HTERT RPE-1 (cell line): ENCODE measurements around the gene GP5.

Experiments
- in situ Hi-C: fragments of 300-500 bp; cut with MboI; formaldehyde crosslinking; loops from 4 replicates; pipeline ENCODE4 v1.14.3; 2020; ENCODE audit warnings: low sequenced_read_pairs

The GP5 gene

DNA sequence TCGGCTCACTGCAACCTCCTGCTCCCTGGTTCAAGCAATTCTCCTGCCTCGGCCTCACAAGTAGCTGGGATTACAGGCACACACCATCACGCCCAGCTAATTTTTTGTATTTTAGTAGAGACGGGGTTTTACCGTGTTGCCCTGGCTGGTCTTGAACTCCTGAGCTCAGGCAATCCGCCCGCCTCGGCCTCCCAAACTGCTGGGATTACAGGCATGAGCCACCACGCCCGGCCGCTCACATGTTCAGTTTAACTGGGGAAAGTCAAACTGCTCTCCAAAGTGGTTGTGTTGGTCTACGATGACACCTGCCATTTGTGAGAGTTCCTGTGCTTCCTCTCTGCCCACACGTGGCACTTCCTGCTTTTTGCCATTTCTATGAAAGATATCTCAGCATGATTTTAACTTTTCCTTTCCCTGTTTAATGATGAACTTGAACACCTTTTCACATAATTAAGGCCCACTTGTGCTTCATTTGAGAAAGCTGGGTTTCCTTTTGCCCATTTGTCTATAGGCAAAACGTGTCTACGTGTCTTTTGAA, 877 bp upstream of the GP5 start:
- in situ Hi-C loops = no loop called here

DNA sequence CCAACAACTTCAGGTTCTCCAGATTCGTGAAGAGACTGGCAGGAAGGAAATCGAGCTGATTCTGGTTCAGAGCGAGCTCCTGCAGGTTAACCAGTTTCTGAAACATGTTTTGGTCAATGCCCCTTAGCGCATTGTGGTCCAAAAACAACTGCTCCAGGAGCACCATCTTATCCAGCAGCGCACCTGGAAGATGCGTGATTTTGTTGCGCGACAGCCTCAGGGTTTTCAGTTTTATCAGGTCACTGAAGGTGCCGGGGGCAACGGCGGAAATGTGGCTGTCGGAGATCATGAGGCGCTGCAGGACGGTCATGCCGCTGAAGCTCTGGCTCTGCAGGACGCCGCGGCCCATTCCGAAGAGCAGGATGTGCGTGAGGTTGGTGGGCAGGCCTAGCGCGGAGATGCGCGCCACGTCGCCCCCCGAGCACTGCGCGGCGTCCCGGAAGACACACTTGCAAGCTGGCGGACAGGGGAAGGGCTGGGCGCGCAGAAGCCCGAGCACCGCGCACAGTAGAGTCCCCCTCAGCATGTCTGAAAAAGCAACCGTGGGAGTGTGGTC, 1.2 kb downstream of the GP5 start:
- in situ Hi-C loops = no loop called here

DNA sequence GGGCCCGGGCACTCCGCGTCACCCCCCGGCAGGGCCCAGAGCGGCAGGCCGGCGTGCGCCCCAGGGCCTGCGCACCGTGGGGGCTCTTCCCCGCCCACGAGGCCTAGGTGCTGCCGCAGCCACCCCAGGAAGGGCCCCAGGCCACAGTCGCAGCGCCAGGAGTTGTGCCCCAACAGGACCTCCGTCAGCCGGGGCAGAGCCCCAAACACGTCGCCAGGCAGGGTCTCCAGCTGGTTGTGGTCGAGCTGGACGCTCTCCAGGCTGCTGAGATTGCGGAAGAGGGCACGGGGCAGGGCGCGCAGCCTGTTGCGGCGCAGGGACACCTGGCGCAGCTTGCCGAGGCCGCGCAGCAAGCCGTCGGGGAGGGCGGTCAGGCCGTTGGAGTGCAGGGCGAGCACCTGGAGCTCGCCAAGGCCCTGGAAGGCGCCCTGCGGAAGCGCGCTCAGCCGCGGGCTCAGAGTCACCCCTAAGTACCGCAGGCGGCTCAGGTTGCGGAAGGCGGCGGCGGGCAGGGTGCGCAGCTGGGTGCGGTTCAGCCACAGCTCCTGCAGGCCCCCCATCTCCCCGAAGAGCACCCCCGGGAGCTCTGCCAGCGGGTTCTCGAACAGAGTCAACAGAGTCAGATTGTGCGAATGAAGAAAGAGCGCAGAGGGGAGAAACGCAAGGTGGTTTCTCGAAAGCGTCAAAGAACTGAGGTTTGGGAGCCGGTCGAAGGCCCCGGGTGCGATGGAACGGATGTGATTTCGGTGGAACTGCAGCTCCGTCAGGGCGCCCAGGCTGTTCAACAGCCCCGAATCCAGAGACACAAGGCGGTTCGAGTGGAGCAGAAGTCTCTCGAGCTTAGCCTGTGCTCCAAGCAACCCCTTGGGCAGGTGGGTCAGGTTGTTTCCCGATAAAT, 2.0 kb downstream of the GP5 start:
- in situ Hi-C loops = no loop called here

DNA sequence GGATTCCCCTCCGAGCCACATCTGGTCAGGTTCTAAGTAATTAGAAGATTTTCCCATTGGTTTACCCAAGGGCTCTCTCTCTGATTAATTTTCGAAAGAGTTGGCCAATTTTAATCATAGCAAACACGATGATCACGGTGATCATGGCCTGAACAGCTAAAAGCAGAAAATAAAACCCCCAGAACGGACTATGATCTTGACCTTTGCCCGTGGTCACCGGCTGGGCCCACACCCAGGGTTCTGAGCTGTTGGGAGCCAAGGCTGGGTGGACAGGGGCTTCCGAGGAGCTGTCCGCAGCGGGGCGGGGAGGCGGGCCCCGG, 2.6 kb downstream of the GP5 start:
- in situ Hi-C loops = no loop called here

DNA sequence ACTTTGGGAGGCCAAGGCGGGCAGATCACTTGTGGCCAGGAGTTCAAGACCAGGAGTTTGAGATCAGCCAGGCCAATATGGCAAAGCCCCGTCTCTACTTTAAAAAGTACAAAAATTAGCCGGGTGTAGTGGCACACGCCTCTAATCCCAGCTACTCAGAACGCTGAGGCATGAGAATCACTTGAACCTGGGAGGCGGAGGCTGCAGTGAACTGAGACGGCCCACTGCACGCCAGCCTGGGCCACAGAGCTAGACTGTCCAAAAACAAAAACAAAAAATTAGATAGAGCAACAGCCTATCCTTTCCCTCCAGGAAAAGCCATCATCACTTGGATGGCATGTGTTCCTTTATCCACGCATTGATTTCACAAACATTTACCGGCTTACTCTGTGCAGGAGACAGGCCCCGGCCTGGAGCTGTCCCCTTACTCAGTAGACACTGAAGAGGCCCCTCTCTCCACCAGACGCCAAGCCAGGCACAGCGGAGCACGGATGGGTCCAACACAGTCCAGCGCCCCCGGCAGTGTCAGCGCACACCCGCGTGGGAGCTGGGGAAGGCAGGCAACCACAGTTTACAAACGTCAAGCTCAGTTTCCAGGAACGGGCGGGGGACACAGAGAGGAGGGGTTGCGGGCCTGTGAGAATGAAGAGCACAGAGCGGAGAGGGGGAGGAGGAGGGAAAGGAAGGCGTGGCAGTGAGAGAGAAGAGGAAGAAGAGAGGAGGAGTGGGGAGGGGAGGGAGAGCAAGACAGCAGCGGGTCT, 3.1 kb downstream of the GP5 start:
- in situ Hi-C loops = no loop called here

DNA sequence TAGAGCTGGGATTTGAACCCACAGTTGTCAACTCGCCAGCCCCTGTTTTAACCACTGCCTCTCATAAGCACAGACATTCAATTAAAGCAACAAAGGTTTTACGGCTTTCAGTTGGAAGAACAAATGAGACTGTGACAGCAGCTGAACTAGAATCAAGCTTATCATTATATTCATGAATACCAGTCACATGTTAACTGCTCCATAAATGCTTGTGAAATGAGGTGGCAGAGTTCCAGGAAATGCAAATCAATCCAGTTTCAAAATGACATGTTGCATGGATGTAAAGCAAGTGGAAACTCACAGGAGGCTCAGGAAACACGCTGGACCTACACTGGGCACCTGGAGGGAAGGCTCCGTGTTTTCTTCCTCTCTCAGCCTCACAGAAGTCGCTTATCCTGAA, 3.9 kb downstream of the GP5 start:
- in situ Hi-C loops = no loop called here

DNA sequence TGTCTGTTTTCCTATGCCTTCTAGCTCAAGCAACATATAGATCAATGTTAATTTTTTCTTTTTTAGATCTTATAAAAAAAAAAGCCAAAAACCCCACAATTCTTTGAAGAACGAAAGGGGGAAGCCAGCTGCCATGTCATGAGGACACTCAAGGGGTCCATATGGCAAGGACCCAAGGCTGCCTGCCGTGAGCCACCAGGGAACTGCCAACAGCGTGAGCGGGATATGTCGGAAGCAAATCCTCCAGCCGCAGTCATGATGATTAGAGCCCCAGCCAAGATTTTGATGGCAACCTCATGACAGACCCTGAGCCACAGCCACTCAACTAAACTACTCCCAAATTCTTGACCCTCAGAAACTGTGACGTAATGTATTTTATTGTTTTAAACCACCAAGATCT, 6.5 kb downstream of the GP5 start:
- in situ Hi-C loops = no loop called here

DNA sequence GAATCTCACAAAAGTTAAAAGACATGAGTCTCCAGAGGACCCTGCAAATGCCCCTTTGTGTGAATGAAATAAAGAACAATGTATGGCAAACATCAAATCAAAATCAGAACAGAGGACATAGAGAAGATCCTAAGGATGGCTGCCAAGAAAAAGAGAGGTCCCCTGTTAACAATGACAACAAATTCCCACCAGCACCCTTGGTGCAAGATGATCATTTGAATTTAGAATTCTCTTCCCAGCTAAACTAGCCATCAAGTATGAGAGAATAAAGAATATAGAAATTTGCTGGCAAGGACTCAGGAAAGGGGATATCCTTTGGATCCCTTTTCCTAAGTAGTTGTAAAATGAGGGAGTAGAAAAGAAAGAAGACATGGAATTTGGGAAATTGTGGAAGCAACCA, 8.2 kb downstream of the GP5 start:
- in situ Hi-C loops = no loop called here

DNA sequence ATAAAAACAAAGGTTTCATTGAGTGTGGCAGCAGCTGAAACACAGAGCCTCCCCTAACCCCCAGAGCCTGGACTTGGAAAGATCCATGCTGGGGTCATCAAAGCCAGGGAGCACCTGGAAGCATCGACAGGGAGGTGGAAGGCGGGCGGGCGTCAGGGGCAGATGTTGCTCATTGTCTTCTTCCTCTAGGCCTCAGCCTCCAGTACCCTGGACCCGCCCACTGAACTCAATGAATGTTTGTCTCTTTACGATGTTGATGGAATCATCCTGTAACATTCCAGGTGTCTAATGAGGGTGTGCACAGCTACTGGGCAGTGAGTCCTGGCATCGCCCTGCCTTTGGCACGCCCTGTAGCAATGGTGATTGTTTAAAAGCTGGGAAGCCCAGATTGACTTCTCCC, 9.8 kb downstream of the GP5 start:
- in situ Hi-C loops = no loop called here

DNA sequence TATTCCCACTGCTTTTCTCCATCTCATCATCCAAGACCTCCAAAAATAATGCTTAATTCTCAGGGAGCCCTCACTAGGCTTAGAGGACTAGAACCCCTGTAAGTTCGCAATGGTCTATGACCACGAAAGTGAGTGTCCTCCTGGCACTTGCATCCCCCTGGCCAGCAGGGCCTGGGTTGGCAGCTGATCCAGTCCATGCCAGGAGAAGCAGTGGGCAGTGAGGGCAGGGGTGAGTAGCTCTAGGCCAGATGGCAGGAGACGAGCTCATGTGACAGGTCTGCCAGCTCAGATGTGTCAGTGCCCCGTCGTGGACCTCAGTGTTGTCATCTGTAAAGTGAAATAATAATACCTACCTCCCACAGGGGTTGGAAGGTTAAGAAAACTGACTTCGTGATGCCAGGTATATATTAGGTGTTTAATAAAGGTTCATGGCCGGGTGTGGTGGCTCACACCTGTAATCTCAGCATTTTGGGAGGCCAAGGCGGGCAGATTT, 11.1 kb downstream of the GP5 start:
- in situ Hi-C loops = no loop called here

DNA sequence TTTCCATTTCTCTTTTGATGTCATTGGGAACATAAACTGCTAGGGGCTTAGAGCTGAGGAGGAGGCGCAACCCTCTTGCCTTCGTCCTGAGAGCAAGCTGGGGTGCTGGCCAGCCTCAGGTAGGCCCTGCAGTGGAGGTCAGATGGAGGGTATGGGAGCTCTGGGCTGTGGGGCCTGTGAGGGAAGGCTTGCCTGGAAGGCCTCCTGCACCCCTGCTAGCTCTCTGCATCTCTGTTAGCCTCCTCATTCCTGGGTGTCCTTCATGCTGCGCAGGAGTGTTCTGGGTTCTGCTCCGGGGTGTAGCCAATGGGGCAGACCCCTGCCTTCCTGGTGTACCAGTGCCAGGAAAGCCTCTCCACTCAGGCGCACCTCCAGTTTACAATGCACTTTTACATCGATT, 11.8 kb downstream of the GP5 start:
- in situ Hi-C loops = no loop called here

DNA sequence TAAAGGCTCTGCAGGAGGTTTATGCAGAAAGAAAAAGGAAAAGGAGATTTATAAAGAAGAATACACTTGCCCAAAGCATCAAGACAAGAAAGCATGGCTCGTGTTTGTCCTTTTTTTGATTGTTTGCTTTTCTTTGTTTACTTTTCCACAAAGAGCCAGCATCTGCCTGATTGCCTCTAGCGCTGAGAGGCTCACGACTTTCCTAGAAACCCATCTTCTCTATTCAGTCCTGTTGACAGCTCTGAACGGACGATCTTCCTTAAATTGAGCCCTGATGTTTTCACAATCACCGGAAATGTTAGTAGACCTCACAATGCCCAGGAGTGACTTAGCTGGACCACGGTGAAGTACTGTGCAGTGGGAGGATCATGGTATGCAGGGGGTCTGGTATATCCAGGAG, 12.4 kb downstream of the GP5 start:
- in situ Hi-C loops = no loop called here

DNA sequence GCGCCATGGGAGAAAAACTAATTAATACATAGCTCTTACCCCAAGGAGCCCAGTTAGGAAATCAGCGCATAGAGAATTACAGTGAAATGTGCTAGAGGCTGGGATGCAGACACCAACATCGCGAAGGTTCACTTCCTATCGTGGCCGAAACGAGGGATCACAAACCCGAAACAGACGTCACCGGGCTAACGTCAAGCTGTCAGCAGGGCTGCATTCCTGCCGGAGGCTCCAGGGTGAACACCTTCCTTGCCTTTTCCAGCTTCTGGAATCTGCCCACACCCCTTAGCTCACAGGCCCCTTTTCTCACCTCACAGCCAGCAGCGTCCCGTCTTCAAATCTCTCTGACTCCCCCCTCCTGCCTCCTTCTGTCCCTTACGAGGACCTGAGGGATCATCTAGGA, 13.0 kb downstream of the GP5 start:
- in situ Hi-C loops = no loop called here

DNA sequence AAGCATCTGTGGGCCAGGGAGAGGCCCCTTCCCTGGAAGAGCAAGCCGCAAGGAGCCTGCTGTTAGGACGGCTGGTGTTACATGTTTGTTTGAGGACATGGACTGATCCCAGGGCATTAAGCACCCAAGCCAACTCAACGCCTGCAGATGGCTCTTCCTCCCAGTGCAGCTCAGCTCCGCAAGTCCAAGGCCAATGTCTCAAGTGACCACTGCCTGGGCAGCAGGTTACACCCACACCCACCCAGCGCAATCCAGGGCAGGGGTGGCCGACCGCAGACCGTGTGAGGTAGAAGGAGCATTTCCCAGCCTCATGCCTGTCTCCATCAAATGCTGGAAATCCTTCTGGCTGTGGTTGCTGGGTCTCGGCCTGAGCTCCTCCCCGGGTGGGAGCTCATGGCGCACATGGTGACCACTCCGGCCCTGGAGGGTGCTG, 14.5 kb downstream of the GP5 start:
- in situ Hi-C loops = no loop called here

DNA sequence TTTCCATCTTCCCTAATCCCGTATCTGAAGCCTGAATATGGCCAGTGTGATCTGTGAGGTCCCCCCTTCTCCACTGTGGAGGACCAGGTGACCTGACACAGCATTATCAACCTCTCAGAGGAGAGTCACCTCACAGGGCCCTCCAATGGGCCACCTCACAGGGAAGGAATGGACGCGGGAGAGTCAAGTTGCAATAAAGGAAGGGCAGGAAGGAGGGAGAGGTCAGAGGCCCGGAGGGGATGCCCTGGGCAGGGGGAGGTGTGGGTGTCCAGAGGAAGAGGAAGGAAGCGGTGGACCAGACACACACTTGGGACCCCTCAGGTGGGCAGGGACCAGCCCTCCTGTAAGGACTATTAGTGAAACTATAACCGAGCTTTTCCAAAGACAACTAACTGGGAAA, 14.9 kb downstream of the GP5 start:
- in situ Hi-C loops = no loop called here

DNA sequence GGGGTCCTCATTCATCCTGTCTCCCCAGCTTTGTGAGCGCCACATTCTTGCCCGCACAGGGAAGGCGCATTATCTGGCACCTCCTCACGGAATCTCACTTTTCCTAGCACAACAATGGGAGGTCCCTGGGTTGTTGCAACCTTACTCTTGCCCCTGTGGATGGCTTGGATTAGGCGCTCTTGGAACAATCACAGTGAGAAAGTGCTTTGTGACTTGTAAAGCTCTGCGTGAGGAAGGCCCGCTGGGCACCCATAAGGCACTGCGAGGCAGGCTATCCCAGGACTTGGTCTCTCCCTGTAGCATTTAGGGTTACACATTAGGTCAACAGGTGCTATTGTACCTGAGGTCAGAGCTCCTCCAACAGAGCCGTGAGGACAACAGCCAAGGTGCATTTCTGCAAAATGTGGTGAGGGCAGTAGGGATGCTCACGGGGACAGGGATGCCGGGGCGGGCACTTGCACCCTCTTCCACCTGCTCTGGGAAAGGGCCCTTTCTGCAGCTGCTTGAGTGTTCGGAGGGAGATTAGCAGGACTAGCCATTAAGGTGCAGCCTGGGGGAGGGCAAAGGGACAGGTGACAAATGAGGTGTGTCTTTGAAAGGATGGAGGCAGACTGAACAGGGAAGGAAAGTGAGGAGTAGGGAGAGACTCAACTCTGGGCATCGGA, 15.7 kb downstream of the GP5 start:
- in situ Hi-C loops = no loop called here

DNA sequence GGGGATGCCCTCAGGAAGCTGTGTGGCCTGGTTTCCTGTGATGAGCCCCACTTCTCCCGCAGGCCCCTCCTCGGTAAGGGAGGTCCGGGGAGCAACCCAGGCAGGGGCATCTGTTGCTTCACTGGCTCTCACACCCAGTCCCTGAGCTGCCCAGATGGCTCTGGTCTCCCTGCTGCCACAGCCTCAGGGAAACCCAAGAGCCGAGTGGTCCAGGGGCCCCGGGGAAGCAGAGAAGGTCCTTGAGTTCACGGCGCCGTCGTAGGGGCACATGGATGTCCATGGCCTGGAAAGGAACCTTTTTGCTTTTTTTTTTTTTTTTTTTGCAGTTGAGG, 16.2 kb downstream of the GP5 start:
- in situ Hi-C loops = no loop called here

DNA sequence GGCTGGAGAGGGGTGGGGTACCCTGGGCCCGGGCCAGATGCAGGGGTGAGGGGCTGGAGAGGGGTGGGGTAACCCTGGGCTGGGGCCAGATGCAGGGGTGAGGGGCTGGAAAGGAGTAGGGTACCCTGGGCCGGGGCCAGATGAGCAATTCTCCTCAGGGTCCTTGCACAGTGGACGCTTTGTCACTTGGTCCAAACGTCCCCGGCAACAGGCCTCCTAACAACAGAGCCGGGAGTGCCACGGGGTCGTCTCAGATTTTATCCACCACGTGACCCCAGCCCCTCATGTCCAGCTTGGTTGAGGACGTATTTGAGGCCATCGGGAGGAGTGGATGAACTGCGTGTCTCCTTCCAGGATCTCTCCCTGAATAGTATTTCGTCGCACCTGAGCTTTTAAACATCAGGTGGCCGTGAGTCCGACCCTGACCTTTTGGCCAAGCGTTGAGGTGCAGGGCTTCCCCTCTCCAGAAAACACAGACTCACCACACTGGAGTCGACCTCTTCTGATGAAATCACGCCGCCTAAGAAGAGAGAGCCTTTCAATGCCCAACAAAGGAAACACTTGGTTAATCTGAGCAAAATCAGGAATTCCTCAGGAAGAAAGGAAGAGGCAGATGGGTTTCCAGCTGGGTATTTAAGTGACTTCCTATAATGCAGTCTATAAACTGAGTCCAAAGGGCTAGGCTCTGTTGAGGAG, 16.7 kb downstream of the GP5 start:
- in situ Hi-C loops = no loop called here

DNA sequence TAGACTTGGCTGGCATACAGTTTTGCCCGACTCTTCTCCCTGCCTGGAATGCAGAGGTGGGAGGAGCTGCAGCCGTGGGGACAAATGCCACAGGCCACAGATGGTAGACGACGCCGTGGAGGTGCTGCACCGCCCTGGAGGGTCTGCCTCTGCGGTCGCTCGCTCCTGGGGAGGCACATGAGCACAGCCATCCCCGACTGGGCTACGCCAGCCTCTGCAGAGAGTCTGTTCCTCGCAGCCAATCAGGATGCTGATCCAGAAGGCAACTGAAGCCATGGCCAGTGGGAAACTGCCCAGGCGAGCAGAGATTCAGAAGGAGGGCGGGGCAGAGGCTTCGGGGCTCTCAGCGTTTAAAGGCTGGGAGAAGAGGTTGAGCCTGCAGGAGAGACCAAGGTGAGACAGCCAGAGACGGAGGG, 17.6 kb downstream of the GP5 start:
- in situ Hi-C loops = no loop called here

DNA sequence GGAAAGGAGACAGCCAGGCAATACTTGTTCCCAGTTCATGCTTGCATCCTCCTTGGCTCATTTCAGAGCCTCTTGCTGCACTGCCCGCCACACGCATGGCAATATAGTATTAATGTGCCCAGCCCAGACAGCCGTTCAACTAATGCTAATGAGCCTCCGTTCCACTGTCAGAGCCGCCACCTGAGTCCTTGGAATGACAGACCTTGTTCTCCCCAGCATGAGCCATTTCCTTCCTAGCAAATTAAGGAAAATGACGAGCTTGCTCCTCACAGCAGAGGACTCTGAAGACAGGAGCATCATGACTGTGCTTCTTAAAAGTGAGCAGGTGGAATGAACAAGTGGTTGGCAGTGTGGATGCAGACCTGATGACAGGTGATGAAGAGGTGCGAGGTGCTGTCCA, 18.7 kb downstream of the GP5 start:
- in situ Hi-C loops = no loop called here

DNA sequence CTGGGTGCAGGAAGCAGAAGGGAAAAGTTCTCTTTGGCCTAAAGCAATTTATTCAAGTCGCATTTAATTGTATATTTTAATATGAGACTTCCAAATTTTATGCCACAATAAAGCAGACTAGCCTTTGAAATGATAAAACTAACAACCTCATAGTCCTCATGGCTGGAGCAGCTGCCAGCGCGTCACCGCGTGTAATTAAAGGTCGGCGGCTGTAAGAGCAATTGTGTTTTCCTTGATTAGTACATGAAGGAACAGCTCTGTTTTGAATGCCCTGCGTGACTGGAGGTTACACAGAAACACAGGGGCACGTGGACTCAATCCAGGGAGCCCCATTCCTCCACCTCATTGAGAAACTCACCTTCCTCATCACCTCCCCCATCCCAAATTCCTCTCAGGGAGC, 19.4 kb downstream of the GP5 start:
- in situ Hi-C loops = no loop called here
